HEK293 (cell line): ENCODE data around the gene CEP295NL.

ENCODE experiments used
- GLI2 ChIP-seq: fragments of 450-650 bp; formaldehyde crosslinking; IDR thresholded peaks from 2 replicates; pipeline ENCODE4; 2017; ENCODE audit warnings: missing biosample characterization, missing genetic modification characterization, low read depth, borderline replicate concordance
- GLIS1 ChIP-seq: fragments of 450-650 bp; formaldehyde crosslinking; IDR thresholded peaks from 2 replicates; pipeline ENCODE4 v1.5.1; 2016; ENCODE audit warnings: missing biosample characterization, missing genetic modification characterization
- MYNN ChIP-seq: fragments of 450-650 bp; formaldehyde crosslinking; IDR thresholded peaks from 2 replicates; pipeline ENCODE4 v1.5.1; 2016; ENCODE audit warnings: missing biosample characterization, missing genetic modification characterization, borderline replicate concordance
- ZBTB1 ChIP-seq: fragments of 450-650 bp; formaldehyde crosslinking; IDR thresholded peaks from 2 replicates; pipeline ENCODE4 v1.5.1; 2016; ENCODE audit warnings: missing biosample characterization, missing genetic modification characterization
- ZFP41 ChIP-seq: fragments of 450-650 bp; formaldehyde crosslinking; IDR thresholded peaks from 2 replicates; pipeline ENCODE4 v1.5.1; 2016; ENCODE audit warnings: missing biosample characterization, missing genetic modification characterization, borderline replicate concordance
- ZNF19 ChIP-seq: fragments of 450-650 bp; formaldehyde crosslinking; IDR thresholded peaks from 2 replicates; pipeline ENCODE4; 2016; ENCODE audit warnings: missing biosample characterization, missing genetic modification characterization, low read depth
- ZNF2 ChIP-seq: fragments of 450-650 bp; formaldehyde crosslinking; IDR thresholded peaks from 2 replicates; pipeline ENCODE4 v1.5.1; 2016; ENCODE audit warnings: missing biosample characterization, missing genetic modification characterization
- ZNF239 ChIP-seq: fragments of 450-650 bp; formaldehyde crosslinking; IDR thresholded peaks from 2 replicates; pipeline ENCODE4 v1.5.1; 2016; ENCODE audit warnings: missing biosample characterization, missing genetic modification characterization
- ZNF341 ChIP-seq: fragments of 450-650 bp; formaldehyde crosslinking; IDR thresholded peaks from 2 replicates; pipeline ENCODE4; 2016; ENCODE audit warnings: low read depth, missing biosample characterization, missing genetic modification characterization
- ZNF350 ChIP-seq: fragments of 450-650 bp; formaldehyde crosslinking; IDR thresholded peaks from 2 replicates; pipeline ENCODE4 v1.5.0; 2017; ENCODE audit warnings: missing biosample characterization, mild to moderate bottlenecking, missing genetic modification characterization
- ZNF391 ChIP-seq: fragments of 450-650 bp; formaldehyde crosslinking; IDR thresholded peaks from 2 replicates; pipeline ENCODE4 v1.5.1; 2016; ENCODE audit warnings: low read depth, missing biosample characterization, missing genetic modification characterization, borderline replicate concordance
- ZNF48 ChIP-seq: fragments of 450-650 bp; formaldehyde crosslinking; IDR thresholded peaks from 2 replicates; pipeline ENCODE4 v1.5.1; 2016; ENCODE audit warnings: missing biosample characterization, missing genetic modification characterization
- ZNF501 ChIP-seq: fragments of 450-650 bp; formaldehyde crosslinking; IDR thresholded peaks from 2 replicates; pipeline ENCODE4 v1.5.1; 2016; ENCODE audit warnings: missing biosample characterization, missing genetic modification characterization
- ZNF510 ChIP-seq: fragments of 450-650 bp; formaldehyde crosslinking; IDR thresholded peaks from 2 replicates; pipeline ENCODE4 v1.5.1; 2018; ENCODE audit warnings: mild to moderate bottlenecking, missing genetic modification characterization, missing biosample characterization; ENCODE audit not compliant: insufficient replicate concordance
- ZNF521 ChIP-seq: fragments of 450-650 bp; formaldehyde crosslinking; IDR thresholded peaks from 2 replicates; pipeline ENCODE4 v1.5.1; 2017; ENCODE audit warnings: missing biosample characterization, mild to moderate bottlenecking, missing genetic modification characterization
- ZNF548 ChIP-seq: fragments of 450-650 bp; formaldehyde crosslinking; IDR thresholded peaks from 2 replicates; pipeline ENCODE4 v1.5.1; 2016; ENCODE audit warnings: missing biosample characterization, missing genetic modification characterization
- ZNF555 ChIP-seq: fragments of 450-650 bp; formaldehyde crosslinking; conservative IDR thresholded peaks from 2 replicates; pipeline ENCODE4 v1.5.1; 2017; ENCODE audit warnings: missing biosample characterization, mild to moderate bottlenecking, missing genetic modification characterization, inconsistent platforms
- ZNF660 ChIP-seq: fragments of 450-650 bp; IDR thresholded peaks from 2 replicates; pipeline ENCODE4 v1.5.1; 2018; ENCODE audit warnings: missing biosample characterization, mild to moderate bottlenecking, missing genetic modification characterization
- ZNF670 ChIP-seq: fragments of 450-650 bp; formaldehyde crosslinking; IDR thresholded peaks from 2 replicates; pipeline ENCODE4 v1.5.1; 2016; ENCODE audit warnings: missing biosample characterization, missing genetic modification characterization, low read depth
- TF ChIP-seq, protein P1 (sequence below): fragments of 450-650 bp; formaldehyde crosslinking; IDR thresholded peaks from 2 replicates; pipeline ENCODE4 v1.5.1; 2016; ENCODE audit warnings: missing biosample characterization, missing genetic modification characterization
- TF ChIP-seq, protein P2 (sequence below): fragments of 450-650 bp; formaldehyde crosslinking; IDR thresholded peaks from 2 replicates; pipeline ENCODE4 v1.5.1; 2016; ENCODE audit warnings: missing biosample characterization, missing genetic modification characterization
- TF ChIP-seq, protein P3 (sequence below): fragments of 450-650 bp; formaldehyde crosslinking; optimal IDR thresholded peaks from 2 replicates; pipeline ENCODE3; 2016; ENCODE audit warnings: missing biosample characterization, mild to moderate bottlenecking, missing genetic modification characterization
- TF ChIP-seq, protein P4 (sequence below): fragments of 450-650 bp; formaldehyde crosslinking; IDR thresholded peaks from 2 replicates; pipeline ENCODE4 v1.5.1; 2016; ENCODE audit warnings: missing biosample characterization, missing genetic modification characterization
- TF ChIP-seq, protein P5 (sequence below): fragments of 450-650 bp; formaldehyde crosslinking; IDR thresholded peaks from 2 replicates; pipeline ENCODE4 v1.5.1; 2016; ENCODE audit warnings: missing biosample characterization, missing genetic modification characterization
- TF ChIP-seq, protein P6 (sequence below): fragments of 450-650 bp; formaldehyde crosslinking; IDR thresholded peaks from 2 replicates; pipeline ENCODE4 v1.5.1; 2016; ENCODE audit warnings: missing biosample characterization, missing genetic modification characterization, low read depth
- TF ChIP-seq, protein P7 (sequence below): fragments of 450-650 bp; formaldehyde crosslinking; IDR thresholded peaks from 2 replicates; pipeline ENCODE4 v1.5.1; 2016; ENCODE audit warnings: missing biosample characterization, missing genetic modification characterization
- TF ChIP-seq, protein P8 (sequence below): fragments of 450-650 bp; formaldehyde crosslinking; IDR thresholded peaks from 2 replicates; pipeline ENCODE4 v1.5.1; 2017; ENCODE audit warnings: missing biosample characterization, missing genetic modification characterization

CEP295NL gene

DNA sequence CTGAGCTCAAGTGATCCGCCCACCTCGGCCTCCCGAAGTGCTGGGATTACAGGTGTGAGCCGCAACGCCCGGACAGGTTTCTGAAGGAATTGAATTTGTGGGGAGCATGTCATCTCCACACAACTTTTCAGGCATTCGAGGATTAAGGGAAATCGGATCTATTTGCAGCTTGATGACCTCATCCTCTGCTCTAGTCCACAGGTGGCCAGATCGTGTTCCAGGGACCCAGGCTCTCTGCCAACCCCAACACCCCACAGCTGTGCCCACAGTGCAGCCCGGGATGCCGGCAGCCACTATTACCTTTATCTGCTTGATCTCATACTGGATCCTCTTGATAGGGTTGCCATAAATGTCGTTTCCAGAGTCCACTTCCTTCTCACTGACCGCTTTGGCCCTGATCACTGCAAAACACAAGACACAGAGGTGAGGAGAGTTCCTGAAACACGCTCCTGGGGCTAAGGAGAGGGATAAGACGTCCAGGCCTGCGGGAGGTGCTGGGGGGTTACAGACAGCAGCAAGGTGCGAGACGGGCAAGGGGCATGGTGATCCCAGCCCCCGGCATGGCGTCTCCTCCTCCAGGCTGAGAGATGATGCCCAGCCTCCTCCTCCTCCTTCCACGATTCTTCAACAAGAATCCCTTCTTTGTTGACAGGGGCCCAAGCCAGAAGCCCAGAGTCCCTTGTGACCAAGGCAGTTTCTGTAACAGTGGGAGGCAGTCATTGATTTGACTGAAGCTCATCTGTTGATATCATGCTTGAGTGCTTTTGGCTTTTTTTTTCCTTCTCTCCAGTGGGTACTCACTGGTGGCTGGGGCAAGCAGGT, 29.3 kb downstream of the CEP295NL start (continued):
- TF ChIP-seq, protein P1, sequence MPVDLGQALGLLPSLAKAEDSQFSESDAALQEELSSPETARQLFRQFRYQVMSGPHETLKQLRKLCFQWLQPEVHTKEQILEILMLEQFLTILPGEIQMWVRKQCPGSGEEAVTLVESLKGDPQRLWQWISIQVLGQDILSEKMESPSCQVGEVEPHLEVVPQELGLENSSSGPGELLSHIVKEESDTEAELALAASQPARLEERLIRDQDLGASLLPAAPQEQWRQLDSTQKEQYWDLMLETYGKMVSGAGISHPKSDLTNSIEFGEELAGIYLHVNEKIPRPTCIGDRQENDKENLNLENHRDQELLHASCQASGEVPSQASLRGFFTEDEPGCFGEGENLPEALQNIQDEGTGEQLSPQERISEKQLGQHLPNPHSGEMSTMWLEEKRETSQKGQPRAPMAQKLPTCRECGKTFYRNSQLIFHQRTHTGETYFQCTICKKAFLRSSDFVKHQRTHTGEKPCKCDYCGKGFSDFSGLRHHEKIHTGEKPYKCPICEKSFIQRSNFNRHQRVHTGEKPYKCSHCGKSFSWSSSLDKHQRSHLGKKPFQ = no peak
- TF ChIP-seq, protein P2, sequence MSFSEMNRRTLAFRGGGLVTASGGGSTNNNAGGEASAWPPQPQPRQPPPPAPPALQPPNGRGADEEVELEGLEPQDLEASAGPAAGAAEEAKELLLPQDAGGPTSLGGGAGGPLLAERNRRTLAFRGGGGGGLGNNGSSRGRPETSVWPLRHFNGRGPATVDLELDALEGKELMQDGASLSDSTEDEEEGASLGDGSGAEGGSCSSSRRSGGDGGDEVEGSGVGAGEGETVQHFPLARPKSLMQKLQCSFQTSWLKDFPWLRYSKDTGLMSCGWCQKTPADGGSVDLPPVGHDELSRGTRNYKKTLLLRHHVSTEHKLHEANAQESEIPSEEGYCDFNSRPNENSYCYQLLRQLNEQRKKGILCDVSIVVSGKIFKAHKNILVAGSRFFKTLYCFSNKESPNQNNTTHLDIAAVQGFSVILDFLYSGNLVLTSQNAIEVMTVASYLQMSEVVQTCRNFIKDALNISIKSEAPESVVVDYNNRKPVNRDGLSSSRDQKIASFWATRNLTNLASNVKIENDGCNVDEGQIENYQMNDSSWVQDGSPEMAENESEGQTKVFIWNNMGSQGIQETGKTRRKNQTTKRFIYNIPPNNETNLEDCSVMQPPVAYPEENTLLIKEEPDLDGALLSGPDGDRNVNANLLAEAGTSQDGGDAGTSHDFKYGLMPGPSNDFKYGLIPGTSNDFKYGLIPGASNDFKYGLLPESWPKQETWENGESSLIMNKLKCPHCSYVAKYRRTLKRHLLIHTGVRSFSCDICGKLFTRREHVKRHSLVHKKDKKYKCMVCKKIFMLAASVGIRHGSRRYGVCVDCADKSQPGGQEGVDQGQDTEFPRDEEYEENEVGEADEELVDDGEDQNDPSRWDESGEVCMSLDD (tag by site-specific recombination) = no peak
- no peak for TF ChIP-seq ZFP41 (tag by site-specific recombination)
- TF ChIP-seq ZNF2 (tag by site-specific recombination) = 0 out of 2 replicates have a peak, but pooled peaks have one; percentile 28
- TF ChIP-seq, protein P3, sequence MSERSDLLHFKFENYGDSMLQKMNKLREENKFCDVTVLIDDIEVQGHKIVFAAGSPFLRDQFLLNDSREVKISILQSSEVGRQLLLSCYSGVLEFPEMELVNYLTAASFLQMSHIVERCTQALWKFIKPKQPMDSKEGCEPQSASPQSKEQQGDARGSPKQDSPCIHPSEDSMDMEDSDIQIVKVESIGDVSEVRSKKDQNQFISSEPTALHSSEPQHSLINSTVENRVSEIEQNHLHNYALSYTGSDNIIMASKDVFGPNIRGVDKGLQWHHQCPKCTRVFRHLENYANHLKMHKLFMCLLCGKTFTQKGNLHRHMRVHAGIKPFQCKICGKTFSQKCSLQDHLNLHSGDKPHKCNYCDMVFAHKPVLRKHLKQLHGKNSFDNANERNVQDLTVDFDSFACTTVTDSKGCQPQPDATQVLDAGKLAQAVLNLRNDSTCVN (tag by site-specific recombination) = no peak
- no peak for TF ChIP-seq MYNN (tag by site-specific recombination)
- peak; percentile 98 for TF ChIP-seq GLIS1 (tag by site-specific recombination)
- TF ChIP-seq, protein P4, sequence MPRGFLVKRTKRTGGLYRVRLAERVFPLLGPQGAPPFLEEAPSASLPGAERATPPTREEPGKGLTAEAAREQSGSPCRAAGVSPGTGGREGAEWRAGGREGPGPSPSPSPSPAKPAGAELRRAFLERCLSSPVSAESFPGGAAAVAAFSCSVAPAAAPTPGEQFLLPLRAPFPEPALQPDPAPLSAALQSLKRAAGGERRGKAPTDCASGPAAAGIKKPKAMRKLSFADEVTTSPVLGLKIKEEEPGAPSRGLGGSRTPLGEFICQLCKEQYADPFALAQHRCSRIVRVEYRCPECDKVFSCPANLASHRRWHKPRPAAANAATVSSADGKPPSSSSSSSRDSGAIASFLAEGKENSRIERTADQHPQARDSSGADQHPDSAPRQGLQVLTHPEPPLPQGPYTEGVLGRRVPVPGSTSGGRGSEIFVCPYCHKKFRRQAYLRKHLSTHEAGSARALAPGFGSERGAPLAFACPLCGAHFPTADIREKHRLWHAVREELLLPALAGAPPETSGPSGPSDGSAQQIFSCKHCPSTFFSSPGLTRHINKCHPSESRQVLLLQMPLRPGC (tag by site-specific recombination) = peak; percentile 77
- TF ChIP-seq ZNF350 = no peak
- TF ChIP-seq ZNF548 (tag by site-specific recombination) = no peak
- TF ChIP-seq, protein P5, sequence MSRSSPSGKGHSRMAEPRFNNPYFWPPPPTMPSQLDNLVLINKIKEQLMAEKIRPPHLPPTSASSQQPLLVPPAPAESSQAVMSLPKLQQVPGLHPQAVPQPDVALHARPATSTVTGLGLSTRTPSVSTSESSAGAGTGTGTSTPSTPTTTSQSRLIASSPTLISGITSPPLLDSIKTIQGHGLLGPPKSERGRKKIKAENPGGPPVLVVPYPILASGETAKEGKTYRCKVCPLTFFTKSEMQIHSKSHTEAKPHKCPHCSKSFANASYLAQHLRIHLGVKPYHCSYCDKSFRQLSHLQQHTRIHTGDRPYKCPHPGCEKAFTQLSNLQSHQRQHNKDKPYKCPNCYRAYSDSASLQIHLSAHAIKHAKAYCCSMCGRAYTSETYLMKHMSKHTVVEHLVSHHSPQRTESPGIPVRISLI (tag by site-specific recombination) = no peak
- TF ChIP-seq ZNF48 (tag by site-specific recombination) = no peak
- no peak for TF ChIP-seq ZNF391
- TF ChIP-seq ZBTB1 (tag by site-specific recombination) = no peak
- TF ChIP-seq ZNF660 = no peak
- peak; percentile 73; the same call in 1 of the 2 replicates for TF ChIP-seq ZNF501 (tag by site-specific recombination)
- TF ChIP-seq GLI2 (tag by site-specific recombination) = no peak
- no peak for TF ChIP-seq ZNF555 (tag by site-specific recombination)
- TF ChIP-seq, protein P6, sequence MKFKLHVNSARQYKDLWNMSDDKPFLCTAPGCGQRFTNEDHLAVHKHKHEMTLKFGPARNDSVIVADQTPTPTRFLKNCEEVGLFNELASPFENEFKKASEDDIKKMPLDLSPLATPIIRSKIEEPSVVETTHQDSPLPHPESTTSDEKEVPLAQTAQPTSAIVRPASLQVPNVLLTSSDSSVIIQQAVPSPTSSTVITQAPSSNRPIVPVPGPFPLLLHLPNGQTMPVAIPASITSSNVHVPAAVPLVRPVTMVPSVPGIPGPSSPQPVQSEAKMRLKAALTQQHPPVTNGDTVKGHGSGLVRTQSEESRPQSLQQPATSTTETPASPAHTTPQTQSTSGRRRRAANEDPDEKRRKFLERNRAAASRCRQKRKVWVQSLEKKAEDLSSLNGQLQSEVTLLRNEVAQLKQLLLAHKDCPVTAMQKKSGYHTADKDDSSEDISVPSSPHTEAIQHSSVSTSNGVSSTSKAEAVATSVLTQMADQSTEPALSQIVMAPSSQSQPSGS (tag by site-specific recombination) = peak; percentile 93
- TF ChIP-seq, protein P7, sequence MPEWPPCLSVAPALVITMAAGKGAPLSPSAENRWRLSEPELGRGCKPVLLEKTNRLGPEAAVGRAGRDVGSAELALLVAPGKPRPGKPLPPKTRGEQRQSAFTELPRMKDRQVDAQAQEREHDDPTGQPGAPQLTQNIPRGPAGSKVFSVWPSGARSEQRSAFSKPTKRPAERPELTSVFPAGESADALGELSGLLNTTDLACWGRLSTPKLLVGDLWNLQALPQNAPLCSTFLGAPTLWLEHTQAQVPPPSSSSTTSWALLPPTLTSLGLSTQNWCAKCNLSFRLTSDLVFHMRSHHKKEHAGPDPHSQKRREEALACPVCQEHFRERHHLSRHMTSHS = no peak
- TF ChIP-seq ZNF670 (tag by site-specific recombination) = no peak
- TF ChIP-seq ZNF19 = no peak
- TF ChIP-seq, protein P8, sequence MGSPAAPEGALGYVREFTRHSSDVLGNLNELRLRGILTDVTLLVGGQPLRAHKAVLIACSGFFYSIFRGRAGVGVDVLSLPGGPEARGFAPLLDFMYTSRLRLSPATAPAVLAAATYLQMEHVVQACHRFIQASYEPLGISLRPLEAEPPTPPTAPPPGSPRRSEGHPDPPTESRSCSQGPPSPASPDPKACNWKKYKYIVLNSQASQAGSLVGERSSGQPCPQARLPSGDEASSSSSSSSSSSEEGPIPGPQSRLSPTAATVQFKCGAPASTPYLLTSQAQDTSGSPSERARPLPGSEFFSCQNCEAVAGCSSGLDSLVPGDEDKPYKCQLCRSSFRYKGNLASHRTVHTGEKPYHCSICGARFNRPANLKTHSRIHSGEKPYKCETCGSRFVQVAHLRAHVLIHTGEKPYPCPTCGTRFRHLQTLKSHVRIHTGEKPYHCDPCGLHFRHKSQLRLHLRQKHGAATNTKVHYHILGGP = peak; percentile 71
- TF ChIP-seq ZNF341 (tag by site-specific recombination) = no peak
- TF ChIP-seq ZNF239 = no peak
- TF ChIP-seq ZNF521 (tag by site-specific recombination) = no peak
- no peak for TF ChIP-seq ZNF510
